A673 (cell line): ENCODE measurements around the gene LGALS9C.
"Not testable (repeated sequence)": the region's sequence is repeated elsewhere in the genome, so short reads cannot be mapped to it uniquely, and the experiment has no call there.

Experiments
- EZH2 ChIP-seq: fragments of 200-600 bp; sonication (generic); IDR thresholded peaks from 2 replicates; pipeline ENCODE4 v1.6.1; 2017; ENCODE audit warnings: borderline replicate concordance, low read depth, mild to moderate bottlenecking, mixed read lengths, antibody characterized with exemption, low read length; ENCODE audit not compliant: poor library complexity, severe bottlenecking
- TF ChIP-seq, protein P1 (sequence below): fragments of 300-800, 200-600 bp; sonication (generic); conservative IDR thresholded peaks from 2 replicates; pipeline ENCODE4 v1.5.1; 2017; ENCODE audit warnings: low read depth, mild to moderate bottlenecking, antibody characterized with exemption, low read length, moderate library complexity, mixed read lengths

DNA sequence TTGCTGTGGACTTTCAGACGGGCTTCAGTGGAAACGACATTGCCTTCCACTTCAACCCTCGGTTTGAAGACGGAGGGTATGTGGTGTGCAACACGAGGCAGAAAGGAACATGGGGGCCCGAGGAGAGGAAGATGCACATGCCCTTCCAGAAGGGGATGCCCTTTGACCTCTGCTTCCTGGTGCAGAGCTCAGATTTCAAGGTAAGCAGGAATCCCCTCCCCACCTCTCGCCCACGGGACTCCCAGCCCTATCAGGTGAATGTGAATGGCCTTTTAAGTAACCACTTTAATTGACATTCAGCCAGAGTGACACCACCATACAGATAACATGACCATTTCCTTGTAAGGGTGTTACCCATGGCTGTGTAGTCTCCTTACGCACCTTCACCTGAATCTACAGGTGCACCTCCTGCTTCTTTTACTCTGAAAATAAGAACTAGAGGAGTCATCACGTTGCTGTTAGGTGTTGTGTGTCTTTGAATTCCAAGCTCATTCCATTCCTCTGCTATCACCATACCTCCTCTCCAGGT, 9.4 kb downstream of the LGALS9C start:
- TF ChIP-seq, protein P1, sequence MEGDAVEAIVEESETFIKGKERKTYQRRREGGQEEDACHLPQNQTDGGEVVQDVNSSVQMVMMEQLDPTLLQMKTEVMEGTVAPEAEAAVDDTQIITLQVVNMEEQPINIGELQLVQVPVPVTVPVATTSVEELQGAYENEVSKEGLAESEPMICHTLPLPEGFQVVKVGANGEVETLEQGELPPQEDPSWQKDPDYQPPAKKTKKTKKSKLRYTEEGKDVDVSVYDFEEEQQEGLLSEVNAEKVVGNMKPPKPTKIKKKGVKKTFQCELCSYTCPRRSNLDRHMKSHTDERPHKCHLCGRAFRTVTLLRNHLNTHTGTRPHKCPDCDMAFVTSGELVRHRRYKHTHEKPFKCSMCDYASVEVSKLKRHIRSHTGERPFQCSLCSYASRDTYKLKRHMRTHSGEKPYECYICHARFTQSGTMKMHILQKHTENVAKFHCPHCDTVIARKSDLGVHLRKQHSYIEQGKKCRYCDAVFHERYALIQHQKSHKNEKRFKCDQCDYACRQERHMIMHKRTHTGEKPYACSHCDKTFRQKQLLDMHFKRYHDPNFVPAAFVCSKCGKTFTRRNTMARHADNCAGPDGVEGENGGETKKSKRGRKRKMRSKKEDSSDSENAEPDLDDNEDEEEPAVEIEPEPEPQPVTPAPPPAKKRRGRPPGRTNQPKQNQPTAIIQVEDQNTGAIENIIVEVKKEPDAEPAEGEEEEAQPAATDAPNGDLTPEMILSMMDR = not testable (repeated sequence)
- not testable (repeated sequence) for TF ChIP-seq EZH2
